Activated effector memory CD4-positive, alpha-beta T cell treated with Interleukin-2 at 50 U/mL for 16 hours (primary cell): ENCODE data around the gene MAP2K4.
"Not testable (repeated sequence)": the region's sequence is repeated elsewhere in the genome, so short reads cannot be mapped to it uniquely, and the experiment has no call there.

ENCODE experiments used
- DNase-seq: peaks from one replicate; pipeline ENCODE4 v3.0.0-alpha.2; 2020

The MAP2K4 gene

GRCh38 chr17:12020642-12021622, at the start of gene MAP2K4:
MAP2K4 (plus strand) TSS chr17:12020877; CDS start chr17:12020887, 10 bp downstream.
- DNase-seq = peak; percentile 95

- not testable (repeated sequence) for DNase-seq
These were observed 47.9 kb upstream of the MAP2K4 start for GRCh38 chr17:11972741-11973140.

DNA sequence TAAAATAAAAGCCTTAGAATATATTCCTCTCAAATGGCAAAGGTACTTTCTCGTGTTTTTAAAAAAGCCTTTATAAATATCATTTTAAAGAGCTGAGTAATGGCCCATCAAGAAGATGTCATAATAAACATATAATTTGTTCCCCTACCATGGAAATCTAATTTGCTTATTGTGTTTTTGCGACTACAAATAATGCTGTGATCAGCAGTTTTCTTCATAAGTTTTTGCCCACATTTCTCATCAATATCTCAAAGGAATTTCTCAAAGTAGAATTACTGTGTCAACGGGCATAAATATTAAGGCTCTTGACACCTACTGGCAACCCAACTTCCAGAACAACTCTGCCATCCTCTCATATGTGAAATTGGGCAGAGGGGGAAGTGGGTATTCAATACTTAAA, 40.9 kb upstream of the MAP2K4 start:
- DNase-seq = no peak

DNA sequence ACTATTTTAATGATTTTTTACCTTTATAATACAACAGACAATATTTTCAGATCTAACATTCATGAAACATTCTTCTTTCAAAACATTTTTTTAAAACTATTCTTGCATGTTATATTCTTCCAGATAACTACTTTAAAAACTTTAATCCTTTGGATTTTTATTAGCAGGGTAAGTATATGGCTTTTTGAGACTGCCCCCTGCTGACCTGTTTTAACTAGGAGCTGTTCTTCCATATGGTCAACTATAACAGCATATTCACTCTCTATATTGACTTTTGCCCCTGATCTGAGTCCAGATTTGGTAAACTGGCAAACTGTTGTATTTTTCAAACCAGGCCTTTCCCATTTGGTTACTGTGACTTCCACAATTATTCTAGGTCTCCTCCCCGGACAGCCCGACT, 39.9 kb upstream of the MAP2K4 start:
- no peak for DNase-seq

DNA sequence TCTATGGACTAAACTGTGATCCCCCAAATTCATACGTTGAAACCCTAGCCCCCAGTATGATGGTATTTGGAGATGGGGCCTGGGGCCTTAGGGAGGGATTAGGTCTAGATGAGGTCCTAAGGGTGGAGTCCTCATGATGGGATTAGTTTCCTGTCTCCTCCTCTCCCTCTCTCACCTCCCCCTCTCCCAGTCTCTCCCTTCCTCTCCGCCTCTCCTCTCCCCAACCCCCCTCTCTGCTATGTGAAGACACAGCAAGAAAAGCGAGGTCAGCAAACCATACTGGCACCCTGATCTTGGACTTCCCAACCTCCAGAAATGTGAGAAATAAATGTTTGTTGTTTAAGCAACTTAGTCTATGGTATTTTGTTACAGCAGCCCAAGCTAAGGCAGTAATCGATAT, 38.8 kb upstream of the MAP2K4 start:
- no peak for DNase-seq

- DNase-seq = no peak
These were observed 34.3 kb upstream of the MAP2K4 start for GRCh38 chr17:11986179-11986941.

- DNase-seq = no peak
These were observed 33.7 kb upstream of the MAP2K4 start for GRCh38 chr17:11986942-11987329.

- no peak for DNase-seq
These were observed 30.2 kb upstream of the MAP2K4 start for GRCh38 chr17:11990363-11990983.

GRCh38 chr17:11991461-11991860, 29.2 kb upstream of the MAP2K4 start:
- no peak for DNase-seq

GRCh38 chr17:11996722-11997146, 23.9 kb upstream of the MAP2K4 start:
- no peak for DNase-seq

DNA sequence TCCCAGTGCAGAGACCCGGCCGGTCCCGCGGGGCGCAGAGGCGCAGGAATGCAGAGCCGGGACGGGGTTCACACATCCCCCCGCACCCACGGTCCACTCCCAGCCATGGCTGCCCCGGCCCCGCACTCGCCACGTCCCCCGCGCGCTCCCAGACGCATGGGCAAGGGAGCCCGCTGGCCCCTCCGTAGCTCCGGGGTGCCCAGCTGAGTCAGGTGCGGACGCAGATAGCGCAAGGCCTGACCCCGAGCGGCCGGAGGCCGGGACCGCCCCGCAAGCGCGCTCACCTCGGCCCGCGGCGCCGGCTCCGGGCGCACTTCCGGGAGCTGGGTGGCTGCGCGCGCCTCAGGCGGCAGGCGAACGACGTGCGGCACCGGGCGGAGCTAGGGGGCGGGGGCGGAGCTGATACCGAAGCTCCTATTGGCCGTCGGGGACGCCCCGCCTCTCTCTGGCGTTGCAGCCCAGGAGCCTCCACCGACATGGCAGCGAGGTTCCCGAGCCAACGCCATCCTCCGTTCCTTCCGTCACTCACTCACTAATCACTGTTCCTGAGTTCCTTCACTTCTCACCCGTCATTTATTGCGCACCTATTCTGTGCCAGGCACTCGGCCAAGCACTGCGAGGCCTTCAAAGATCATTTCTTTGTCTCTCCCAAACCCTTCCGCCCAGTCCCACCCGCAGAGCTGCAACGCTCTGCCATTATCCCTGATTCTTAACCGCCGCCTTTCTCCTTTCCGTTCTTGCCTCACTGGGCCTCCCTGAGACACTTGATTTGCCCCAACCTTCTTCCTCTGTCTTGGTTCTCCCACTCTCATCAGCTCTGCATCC, 23.3 kb upstream of the MAP2K4 start, which contains the start of gene ZNF18:
TSS of gene ZNF18 (minus strand) at position 329 of the 825 bp plus-strand sequence. CDS start 4,646 bp downstream, outside the sequence.
- peak; percentile 94 for DNase-seq

DNA sequence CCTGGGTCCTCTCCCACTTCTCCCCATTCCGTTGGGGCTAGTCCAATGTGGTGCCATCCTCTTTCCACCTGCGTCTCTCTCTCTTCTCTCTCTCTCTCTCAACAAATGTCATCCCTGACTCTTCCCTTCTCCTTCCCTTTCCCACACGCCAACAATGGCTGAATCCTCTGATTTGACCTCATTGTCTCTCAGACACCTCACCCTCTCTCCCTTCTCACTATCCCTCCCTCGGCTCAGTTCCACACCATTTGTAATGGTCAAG, 22.8 kb upstream of the MAP2K4 start:
- DNase-seq = no peak

GRCh38 chr17:11999696-12000095, 21.0 kb upstream of the MAP2K4 start:
- DNase-seq = no peak

- no peak for DNase-seq
These were observed 13.2 kb upstream of the MAP2K4 start for GRCh38 chr17:12007466-12007865.

DNA sequence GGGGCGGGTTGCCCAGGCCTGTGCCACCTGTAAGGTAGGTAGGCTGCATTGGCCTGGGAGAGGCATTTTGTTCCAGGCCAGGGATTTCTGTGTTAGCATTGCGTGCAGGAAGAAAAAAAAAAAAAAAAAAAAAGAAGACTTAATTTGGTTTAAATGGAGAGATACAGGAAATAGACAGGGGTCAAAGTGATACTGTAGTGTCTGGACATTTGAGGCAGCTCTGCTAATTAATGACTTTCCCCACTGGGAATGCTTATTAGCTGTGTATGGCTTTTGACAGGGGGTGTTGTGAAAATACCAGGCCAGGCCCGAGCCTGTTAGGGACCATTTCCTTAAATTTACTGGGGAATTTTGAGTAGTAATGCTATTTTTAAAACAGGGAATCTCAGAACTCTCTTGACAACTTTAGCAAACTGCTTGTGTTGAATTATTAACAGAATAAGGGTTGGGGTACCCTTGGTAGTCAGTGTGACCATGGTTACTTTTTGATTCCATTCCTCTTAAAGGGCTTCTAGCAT, 1.0 kb downstream of the MAP2K4 start:
- no peak for DNase-seq

DNA sequence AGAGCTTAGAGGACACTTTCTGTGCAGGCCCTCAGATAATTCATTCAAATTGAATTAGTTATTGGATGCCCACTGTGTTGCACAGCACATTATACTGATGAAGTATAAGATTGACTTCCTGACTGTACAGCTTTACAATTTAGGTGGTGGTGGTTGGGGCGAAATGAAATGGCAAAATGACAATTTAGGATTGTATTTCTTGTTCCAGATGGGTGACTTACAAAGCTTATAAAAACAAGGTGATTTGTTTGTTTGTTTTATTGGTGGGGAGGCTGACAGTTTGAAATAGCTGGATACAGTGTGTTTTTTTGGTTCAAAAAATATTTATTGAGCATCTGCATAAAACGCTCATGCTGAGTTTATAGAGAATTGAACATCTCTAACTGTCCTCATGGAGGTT, 1.6 kb downstream of the MAP2K4 start:
- no peak for DNase-seq

- no peak for DNase-seq
These were observed 3.6 kb downstream of the MAP2K4 start for GRCh38 chr17:12024327-12024726.

GRCh38 chr17:12027658-12028057, 7.0 kb downstream of the MAP2K4 start:
- DNase-seq = no peak

DNA sequence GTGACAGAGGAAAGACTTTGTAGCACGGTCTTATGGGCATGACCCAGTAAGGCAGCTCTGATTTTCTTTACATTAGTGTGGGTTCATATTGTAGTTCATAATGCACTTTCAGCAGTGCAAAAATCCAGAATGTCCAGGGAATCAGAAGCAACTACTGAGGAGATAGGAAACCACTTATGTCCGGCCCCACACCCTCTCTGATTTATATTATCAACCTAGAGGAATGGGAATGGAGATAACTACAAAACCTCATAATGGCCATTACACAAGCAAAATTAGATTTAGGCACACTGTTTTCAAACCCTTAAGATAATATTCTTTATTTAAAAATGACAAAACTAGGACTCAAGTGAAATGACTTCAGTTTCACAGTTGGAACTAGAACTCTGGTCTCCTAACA, 7.9 kb downstream of the MAP2K4 start:
- no peak for DNase-seq

GRCh38 chr17:12034538-12034937, 13.9 kb downstream of the MAP2K4 start:
- no peak for DNase-seq

GRCh38 chr17:12035673-12036072, 15.0 kb downstream of the MAP2K4 start:
- DNase-seq = no peak

DNA sequence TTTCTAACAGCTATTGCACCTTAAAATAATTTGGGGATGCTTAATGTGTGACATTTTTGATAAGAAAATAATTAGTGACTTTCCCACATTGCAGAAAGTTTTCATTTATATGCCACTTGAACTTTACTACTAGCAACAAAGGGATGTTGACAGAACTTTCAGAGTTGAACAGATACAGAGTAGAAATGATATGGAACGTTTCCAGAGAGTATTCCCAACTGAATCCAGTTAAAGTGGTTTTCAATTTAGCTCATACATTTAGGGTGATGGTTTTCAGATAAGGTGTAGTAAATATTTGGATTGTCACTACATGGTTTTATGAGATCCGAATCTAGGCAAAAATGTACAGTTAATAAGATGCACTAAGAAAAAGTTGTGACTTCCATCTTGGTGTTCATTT, 17.3 kb downstream of the MAP2K4 start:
- DNase-seq = no peak
